ENCODE measurements around the gene AFAP1L2.

GRCh38 chr10:114397651-114398145 lies 6.6 kb downstream of the AFAP1L2 start:
- no peak for TF ChIP-seq MAX (IDR thresholded peaks at IDR 0.05)
- TF ChIP-seq TEAD4 (IDR thresholded peaks at IDR 0.05): no peak
- no peak for TF ChIP-seq USF1 (IDR thresholded peaks at IDR 0.05)
- no peak for TF ChIP-seq EGR1 (IDR thresholded peaks at IDR 0.05)
- TF ChIP-seq FOXM1 (IDR thresholded peaks at IDR 0.05; ENCODE audit: borderline replicate concordance, low read depth): no peak
- TF ChIP-seq TAF1 (IDR thresholded peaks at IDR 0.05; ENCODE audit: low read depth): no peak
- no peak for TF ChIP-seq CREB1 (IDR thresholded peaks at IDR 0.05; ENCODE audit: low read depth)
- TF ChIP-seq CEBPB (IDR thresholded peaks at IDR 0.05): no peak
- TF ChIP-seq RAD21 (IDR thresholded peaks at IDR 0.05; ENCODE audit: low read depth): no peak
